ENCODE measurements around the gene RASA3.

Gene RASA3

DNA sequence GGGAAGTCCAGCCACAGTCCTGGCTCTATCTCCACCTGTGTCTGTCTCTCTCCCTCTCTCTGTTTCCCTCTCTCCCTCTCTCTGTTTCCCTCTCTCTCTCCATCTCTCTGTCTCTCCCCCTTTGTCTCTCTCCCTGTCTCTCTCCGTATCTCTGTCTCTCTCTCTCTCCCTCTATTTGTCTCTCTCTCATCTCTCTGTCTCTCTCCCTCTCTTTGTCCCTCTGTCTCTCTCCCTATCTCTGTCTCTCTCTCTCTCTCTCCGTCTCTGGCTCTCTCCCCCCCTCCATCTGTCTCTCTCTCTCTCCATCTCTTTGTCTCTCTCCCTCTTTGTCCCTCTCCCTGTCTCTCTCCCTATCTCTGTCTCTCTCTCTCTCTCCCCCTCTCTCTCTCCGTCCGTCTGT is 119.1 kb downstream of the RASA3 start:
- no peak for DNase-seq

DNA sequence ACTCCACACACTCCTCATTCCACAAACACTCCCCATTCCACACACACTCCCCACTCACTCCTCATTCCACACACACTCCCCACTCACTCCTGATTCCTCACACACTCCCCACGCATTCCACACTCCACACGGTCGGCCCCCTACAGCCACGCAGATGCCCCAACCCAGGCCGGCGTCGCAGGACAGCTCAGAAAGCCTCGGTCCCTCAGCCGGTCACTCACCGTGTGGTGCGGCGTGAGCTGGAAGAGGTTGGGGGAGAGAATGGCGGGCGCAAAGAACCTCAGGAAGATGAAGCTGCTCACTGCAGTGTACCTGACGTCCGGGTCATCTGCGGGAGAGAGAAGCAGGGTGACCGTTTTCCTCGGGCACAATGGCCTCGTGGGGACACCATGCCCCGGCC is 119.5 kb downstream of the RASA3 start:
- DNase-seq, result no peak

DNA sequence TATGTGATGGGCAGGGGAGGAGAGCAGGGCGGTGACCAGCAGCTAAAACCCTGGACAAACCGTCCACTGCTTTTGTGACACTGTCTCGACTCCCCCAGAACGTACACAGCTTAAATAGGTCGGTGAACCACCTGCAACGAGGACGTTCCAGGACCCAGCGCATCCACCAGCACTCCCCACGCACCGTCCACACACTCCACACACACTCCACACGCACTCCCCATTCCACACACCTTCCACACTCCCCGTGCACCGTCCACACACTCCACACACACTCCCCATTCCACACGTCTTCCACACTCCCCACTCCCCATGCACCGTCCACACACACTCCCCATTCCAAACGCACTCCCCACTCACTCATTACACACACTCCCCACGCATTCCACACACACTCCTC is 120.3 kb downstream of the RASA3 start:
- DNase-seq, result no peak

DNA sequence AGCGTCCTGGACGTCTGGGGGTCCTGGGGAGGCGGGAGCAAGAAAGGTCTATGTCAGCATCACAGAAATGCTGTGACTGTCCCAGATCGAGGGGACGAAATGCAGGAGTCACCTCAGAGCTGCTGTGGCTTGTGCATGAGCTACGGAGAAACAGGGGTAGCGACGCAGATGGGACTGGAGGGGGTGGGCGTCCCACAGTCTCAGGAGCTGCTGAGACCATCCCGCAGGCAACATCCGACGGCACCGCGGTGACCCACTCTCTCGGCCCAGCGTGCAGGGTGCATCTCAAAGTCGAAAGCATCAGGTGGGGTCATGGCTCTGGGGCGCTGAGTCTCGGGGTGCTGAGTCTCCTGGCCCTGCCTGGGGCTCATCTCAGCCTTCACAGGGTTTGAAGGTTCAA is 121.2 kb downstream of the RASA3 start:
- no peak for DNase-seq

DNA sequence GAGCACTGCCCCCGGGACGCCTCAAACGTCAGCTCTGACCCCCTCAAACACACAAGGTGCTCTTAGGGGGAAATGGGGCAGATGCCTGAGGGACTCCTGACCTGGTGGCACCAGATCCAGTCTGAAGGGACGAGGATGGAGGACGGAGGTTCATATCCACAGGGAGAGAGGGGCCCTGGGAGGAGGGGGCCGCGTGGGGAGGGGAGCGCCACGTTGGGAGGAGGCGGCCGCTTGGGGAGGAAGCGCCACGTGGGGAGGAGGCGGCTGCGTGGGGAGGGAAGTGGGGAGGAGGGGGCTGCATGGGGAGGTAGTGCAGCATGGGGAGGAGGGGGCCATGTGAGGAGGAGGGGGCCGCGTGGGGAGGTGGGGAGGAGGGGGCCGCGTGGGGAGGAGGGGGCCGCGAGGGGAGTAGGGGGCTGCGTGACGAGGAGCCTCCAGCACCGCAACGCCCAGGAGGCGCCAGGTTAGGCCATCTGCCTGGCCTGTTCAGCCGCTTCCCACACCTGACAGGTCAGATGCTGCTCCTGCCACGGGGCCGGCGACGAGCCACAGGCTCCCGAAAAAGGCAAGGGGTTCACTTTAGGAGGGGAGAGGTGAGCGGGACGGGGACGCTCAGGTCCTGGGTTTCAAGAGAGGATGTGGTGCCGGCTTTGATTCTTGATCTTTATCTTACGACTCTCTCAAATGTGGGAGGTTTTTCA is 121.9 kb downstream of the RASA3 start:
- DNase-seq, result no peak

DNA sequence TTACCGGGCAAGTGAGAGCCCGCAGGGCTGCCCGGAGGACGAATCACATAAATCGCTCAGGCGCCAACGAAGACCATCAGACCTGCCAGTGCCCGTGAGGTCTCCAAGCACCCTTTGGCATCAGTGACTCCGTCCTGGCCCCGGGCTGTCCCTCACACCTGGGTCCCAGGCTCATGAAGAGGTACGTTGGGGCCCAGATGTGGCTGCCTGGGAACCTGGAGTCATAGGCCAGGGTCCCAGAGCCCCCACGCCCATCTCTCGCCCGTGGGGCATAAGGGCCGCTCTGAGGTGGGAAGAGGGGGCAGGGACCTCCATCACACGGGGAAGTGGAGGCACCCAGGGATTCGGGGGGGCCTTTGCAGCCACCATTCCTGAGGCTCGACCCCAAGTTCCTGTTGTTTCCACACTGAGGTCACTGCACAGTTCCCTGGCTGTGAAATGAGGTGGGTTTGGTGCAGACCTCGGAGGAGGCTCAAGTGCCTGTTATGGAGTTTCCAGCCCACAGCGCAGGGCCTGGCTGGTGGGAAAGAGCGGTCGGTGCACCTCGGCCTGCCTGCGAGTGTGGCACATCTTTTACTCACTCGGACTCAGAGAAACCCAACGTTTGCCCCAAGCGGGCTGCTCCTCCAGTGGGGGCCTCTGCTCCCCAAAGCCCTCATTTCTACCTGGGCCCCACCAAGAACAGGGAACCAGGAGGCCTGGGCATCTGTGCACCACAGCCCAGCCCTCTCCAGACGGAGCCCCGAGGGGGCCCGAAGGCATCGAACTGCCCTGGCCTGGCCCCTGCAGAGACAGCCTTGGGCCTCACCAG is 122.6 kb downstream of the RASA3 start:
- no peak for DNase-seq

DNA sequence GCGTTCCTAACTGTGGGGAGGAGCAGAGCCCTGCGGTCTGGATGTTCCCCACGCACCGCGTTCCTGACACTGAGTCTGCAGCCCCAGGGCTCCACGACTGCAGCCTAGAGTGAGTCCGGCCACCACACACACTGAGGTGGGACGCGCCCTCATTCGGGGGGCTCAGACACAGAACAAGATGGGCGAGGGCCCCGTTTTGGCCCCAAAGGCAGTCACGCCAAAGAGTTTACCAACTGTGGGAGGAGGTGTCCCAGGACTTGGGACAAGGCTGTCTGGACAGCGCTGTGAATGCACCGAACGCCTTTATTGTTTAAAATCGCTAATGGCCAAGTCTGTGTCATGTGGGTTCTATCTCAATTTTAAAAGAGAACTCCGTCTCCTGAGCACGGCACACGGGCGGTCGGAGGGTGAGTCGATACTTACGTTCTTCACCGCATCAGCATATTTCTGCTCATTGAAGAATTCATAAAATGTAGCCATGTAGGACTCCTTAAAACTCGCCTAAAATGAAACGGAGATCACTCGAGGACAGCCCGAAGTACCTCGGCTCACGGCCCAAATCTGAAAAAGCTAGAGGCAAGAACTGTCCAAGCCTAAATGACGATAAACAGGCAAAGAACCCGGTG is 123.3 kb downstream of the RASA3 start:
- DNase-seq, result no peak

DNA sequence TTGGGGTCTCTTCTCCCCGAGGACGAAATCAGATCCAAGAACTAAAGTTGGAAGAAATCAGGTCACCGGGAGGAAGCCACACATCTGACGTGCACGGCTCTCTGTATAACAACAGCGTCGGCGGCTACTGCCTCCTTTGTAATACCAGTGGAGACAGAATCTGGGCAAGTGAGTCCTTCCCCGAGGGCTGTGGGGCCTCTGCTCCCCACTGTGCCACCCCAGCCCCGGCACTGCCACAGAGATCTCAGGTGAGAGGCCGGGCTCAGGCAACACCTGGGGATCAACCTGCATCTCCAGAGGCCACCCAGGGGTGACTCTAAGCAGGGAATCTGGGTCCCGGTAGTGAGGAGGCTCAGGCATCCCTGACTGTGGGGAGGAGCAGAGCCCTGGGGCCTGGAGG is 124.9 kb downstream of the RASA3 start:
- no peak for DNase-seq

DNA sequence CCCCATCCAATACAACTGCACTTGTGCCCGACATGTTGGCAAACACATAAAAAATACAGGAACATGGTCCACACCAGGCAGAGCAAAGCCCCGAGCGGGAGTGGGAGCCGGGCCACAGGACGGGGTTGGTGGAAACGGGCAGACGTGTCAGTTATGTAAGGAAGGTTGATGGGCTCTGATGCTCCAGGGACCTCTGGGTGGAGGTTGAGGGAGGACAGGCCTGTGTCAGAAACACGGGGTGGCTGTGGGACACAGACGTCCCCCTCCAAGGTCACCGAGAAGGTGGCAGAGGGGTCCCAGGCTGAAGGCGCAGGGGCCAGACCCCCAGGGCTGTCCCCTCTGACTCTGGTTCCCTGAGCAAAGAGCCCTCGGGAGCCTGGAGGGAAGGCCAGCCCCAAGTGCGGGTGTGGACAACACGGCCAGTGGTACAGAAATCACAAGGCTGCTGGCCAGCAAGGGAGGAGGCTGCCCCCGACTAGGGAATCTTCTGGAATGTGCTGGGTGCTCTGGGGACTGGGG is 127.2 kb downstream of the RASA3 start:
- DNase-seq, result no peak

DNA sequence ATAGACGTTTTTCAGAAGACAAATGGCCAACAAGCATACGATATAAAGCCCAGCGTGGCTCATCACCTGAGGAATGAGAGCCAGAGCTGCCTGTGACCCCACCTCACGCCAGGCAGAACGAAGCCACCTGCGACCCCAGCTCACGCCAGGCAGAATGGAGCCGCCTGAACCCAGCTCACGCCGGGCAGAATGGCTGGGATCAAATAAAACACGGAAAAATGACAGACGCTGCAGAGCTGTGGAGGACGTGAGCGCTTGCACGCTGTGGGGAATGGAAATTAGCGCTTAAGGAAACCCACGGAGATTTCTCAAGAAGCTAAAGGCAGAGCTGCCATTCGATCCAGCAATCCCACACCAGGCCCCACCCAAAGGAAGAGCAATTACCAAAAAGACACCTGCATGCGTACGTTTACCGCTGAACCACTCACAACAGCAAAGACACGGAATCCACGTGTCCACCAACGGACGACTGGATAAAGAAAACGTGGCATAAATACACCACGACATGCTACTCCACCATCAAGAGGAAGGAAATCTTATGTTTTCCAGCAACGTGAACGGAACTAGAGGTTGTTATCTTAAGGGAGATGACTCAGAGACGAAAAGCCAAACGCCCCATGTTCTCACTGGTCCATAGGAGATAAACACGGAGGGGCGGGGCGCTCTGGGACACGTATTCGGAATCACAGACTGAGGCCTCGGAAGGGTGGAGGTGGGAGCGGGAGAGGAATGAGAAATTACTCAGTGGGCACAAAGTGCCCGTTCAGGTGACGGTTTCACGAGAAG is 127.8 kb downstream of the RASA3 start:
- no peak for DNase-seq

DNA sequence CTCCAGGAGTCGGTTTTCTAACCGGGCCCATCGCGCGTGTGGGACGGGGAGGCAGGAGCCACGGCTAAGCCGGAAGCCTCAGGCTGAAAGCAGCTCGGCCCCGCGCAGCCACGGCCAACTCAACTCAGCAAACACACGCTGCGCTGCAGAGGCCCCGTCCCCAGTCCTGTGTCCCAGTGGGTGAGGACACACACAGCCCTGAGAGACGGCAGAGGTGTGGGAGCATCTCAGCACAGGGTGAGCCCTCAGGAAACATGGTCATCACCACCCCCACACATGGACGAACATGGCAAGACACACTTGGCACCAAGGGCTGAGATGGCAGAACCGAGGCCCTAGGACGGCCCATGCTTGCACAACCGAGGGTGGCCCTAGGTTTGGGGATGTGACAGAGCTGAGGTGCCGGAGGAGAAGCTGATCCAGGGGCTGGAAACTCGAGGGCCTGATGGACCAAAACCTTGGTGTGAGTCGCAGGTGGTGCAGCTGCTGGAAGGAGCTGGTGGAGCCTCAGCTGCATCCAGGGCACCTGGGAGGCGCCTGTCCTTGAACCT is 129.6 kb downstream of the RASA3 start:
- DNase-seq, result no peak

DNA sequence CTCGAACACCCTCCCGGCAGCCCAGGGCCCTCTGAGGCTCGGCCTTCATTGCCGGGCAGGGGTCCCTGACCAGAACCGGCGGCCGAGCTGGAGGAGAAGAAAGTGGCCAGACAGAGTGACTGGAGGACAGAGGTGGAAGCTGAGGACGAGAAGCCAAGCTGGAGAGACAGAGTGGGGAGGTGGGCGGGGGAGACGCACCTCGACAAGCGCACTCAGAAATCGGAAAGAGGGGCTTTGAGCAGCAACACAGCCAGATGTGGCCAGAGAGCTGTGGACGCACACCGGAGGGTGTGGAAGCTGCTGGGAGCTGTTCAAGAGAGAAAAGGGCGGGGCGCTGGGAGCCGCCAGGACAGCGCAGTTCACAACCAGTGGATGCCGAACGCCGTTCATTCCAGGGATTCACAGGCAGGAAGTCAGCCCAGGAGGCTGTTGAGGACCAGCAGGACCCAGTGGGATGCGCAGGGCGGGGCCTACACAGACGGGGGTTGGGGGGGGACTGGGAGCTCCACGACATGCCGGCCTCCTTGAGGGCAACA is 130.3 kb downstream of the RASA3 start:
- DNase-seq, result no peak

DNA sequence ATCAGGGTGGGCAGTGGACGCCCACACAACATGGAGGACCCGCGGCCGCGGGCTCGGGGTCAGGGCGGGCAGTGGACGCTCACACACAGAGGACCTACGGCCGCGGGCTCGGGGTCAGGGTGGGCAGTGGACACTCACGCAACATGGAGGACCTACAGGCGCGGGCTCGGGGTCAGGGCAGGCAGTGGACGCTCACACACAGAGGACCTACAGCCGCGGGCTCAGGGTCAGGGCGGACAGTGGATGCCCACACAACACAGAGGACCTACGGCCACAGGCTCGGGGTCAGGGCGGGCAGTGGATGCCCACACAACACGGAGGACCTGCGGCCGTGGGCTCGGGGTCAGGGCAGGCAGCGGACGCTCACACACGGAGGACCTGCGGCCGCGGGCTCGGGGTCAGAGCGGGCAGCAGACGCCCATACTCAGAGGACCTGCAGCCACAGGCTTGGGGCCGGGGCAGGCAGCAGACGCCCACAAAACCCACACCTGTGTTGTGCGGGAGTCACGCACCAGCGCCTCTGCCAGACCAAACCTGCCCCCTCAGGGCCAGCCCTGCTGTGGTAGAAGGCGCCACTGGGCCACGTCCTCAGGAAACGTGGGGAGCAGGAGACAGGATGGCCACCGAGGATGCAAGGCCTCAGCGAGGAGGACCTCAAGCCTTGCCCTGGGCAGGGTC is 131.0 kb downstream of the RASA3 start:
- DNase-seq, result no peak

DNA sequence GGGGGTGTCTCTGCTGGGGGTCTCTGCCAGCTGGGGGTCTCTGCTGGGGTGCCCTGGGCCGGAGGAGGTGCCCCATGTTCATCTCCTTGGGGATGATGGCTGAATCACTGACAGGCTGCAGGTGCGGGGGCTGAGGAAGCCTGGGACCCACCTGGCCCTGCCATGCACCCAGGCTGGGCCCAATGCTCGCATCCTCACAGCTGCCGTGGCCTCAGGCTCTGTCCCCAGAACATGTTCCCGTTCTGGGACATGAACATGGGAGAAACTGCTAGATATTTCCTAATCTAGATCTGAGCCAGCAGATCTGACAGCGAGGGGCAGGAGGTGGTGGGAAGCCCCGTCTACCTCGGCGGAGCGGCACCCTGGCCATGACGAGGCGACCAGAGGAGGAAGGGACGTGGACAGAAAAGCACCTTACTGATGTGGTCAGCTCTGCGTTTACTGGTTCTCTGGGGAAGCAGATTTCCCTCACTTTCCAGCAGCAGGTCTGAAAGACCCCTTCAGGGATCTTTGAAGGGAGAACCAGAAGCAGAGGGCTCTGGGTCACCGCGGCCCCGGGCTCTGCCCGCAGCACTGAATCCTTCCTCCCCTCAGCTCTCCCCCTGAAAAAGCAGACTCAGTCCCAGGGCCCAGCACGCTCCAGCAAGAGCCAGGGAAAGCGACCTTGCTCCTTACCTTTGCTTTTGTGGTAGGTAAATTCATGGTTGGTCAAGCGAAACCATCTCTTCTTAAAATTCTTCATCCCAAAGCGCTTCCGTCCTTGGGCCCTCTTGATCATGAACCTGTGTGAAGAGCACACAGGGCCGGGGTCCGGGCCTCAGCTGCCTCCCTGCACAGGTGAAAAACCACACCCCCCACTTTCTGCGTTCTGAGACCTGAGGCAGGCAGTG is 132.0 kb downstream of the RASA3 start:
- no peak for DNase-seq

DNA sequence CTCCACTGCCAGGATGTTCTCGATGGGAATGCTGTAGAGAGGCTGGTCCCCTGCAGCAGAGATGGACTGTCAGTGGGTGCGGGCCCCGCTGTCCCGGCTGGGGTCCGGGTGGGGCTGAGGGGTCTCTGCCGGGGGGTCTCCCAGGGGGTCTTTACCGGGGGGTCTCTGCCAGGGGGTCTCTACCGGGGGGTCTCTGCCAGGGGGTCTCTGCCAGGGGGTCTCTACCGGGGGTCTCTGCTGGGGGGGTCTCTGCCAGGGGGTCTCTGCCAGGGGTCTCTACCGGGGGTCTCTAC is 132.9 kb downstream of the RASA3 start:
- DNase-seq, result no peak

DNA sequence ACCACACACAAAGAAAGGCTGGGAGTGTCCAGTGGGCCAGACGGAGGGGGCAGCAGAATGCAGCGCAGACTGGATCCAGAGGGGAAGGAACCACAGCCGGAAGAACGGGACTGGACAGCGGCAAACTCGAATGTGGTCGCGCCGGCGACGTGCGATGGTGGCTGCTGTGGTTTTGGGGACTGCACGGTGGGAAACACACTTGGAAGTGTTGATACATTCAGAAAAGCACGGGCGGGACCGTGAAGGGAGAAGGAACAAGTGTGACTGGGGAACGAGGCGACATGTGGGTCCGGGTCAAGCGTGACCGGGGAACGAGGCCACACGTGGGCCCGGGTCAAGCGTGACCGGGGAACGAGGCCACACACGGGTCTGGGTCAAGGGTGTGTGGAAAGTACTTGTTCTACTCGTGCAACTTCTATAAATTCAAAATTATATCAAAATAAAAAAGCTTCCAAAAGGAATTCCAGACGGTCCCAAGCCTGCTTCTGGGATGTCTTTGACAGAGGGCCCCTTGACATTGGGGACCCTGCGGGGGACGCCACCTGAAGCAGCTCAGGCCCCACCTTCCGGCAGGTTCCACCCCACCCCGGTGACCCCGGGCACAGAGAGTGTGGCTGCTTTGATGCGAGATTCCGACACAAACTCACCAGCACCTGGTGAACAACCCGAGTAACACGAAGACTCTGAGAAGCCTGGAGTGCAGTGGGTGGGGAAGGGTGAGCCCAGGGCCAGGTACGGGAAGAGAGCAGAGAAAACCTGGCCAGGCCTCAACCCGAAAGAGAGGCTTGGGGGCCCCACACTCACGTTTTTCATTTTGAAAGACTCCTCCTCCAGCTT is 133.4 kb downstream of the RASA3 start:
- DNase-seq, result no peak

DNA sequence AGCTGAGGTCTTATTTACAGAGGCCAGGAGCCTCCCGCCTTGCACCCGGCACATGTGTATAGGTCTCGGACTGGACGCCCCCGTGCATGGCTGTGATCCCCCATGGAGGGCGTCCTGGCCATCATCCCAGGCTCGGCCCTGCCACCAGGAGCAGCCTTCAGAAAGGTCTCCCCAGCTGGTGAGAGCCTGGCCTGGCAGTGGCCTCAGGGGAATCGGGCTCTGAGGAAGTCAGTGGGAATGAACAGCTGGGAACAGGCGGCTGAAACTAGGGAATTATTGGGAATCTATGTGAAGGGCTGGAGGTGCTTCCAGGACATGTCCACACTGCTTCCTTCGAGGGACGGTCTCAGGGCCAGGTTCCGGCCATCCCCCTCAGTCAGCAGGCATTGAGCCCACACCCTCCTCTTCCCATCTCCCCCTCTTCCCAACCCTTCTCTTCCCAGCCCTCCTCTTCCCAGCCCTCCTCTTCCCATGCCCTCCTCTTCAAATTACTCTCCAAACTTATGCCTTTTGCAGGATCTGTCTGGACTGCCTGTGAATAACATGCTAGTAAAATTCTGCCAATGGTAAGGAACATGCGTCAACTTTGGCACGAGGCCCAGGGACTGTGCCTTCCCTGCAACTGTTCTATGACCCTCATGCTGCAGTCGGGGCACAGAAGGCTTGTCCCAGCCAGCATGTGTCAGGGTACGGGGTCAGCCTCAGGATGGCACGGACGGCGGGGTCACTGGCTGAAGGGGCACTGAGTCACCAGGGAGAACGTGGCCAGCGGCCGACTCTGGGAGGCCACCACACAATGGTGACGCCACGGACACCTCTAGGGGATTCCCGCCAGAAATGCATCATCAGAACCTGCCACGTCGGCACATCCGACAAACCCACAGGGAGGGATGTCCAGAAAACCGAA is 134.3 kb downstream of the RASA3 start:
- no peak for DNase-seq

DNA sequence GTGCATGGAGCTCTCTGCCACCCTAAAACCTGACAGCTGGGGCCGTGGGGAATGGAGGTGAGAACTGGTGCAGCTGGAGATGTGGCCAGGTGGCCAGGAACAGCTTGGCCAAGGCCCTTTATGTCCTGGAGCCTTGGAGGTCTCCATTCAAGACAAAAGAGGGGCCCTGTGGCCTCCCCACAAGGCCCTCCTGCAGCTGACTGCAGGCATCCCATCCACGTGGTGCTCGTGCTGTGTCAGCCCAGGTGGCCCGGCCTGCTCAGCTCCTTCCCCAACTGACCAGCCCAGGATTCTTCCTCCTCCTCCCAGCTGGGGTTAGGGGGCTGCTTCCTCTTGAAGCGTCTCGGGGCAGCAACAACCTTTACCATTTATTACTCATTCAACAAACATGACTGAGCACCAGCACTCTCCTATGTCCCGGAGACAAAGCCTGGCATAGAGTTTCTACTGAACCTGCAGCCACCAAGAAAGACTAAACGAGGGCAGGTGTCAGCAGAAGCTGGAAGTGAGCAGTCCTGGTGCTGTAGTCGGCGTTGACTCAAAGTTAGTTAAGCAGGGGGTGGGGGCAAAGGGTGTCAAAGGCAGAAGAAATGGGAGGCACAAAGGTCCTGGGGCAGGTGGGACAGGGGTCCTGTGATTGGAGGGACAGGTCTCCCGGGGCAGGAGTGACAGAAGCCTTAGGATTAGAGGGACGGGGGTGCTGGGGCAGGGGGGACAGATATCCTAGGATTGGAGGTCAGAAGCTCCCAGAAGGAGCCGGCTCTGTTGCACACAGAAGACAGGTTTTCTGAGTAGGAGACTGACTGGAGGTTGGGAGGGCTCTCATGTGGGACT is 135.3 kb downstream of the RASA3 start:
- DNase-seq, result no peak

All from DMS 273 treated with DMSO at 0.1 percent for 48 hours (cell line).